Measurements from ENCODE around the gene SPON1. TPM values are rescaled to one million over a fixed set of nuclear protein-coding genes. Genes with fewer than 3 reads are reported as not detected.
A peak's percentile ranks its signal among the peaks of the same experiment; 100 is the strongest.

SPON1 gene
- total RNA-seq, 4 donors from 2014 or later: 8.0 to 16.1 (median 11.3) TPM

DNA sequence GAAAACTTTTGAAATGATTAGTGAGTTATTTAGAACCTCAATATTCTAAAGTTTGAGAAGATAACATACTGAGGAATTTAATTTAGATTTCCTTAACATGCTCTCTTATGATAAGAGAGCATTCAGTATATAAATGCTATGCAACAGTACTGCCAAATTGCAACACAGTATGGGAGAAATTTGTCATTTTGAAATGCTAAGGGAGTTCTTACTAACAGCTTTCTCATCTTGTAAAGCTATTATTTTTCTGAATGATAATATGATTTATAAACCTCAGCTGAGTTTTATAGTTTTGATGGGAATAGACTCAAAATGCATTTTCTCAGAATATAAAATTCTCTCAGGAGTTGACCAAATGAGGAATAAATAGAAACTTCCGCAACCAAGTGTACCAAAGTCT is 108.4 kb downstream of the SPON1 start:
- Histone ChIP-seq H3K4me3 (no peak overlapping the region), H3K27me3 (no peaks in the 10 kb centered on the region), H3K36me3 (no peaks in the 10 kb centered on the region), H3K27ac (no peak overlapping the region), H3K4me1 (no peaks in the 10 kb centered on the region), H3K9me3 (no peaks in the 10 kb centered on the region)
- no peak for TF ChIP-seq POLR2AphosphoS5 (IDR thresholded peaks at IDR 0.05)
- no peak for TF ChIP-seq CTCF (IDR thresholded peaks at IDR 0.05)
- TF ChIP-seq EP300 (IDR thresholded peaks at IDR 0.05): no peak
- TF ChIP-seq POLR2A (IDR thresholded peaks at IDR 0.05): no peak
- 93% methylated on average over 1 of the region's 1 CpG for WGBS
- no peak for DNase-seq (ENCODE audit: low spot score in 2 of 2)

- WGBS: 73% methylated on average over 1 of the region's 1 CpG
- peaks cover under 1% of the 10 kb centered on the region for H3K4me1 ChIP-seq
- no peaks in the 10 kb centered on the region for H3K27me3 ChIP-seq
- DNase-seq (ENCODE audit: low spot score in 2 of 2): peak in 1 of 2 donors; percentile 80
- H3K4me3 ChIP-seq: no peak overlapping the region
- H3K9me3 ChIP-seq: no peaks in the 10 kb centered on the region
- H3K27ac ChIP-seq: no peak overlapping the region
- TF ChIP-seq EP300 (IDR thresholded peaks at IDR 0.05) (no peak), POLR2A (IDR thresholded peaks at IDR 0.05) (no peak), POLR2AphosphoS5 (IDR thresholded peaks at IDR 0.05) (peak in 2 of 3 donors; percentile 18 to 72), CTCF (IDR thresholded peaks at IDR 0.05) (no peak)
- H3K36me3 ChIP-seq: no peaks in the 10 kb centered on the region
Observed at GRCh38 chr11:14073849-14074476, 111.4 kb downstream of the SPON1 start.

DNA sequence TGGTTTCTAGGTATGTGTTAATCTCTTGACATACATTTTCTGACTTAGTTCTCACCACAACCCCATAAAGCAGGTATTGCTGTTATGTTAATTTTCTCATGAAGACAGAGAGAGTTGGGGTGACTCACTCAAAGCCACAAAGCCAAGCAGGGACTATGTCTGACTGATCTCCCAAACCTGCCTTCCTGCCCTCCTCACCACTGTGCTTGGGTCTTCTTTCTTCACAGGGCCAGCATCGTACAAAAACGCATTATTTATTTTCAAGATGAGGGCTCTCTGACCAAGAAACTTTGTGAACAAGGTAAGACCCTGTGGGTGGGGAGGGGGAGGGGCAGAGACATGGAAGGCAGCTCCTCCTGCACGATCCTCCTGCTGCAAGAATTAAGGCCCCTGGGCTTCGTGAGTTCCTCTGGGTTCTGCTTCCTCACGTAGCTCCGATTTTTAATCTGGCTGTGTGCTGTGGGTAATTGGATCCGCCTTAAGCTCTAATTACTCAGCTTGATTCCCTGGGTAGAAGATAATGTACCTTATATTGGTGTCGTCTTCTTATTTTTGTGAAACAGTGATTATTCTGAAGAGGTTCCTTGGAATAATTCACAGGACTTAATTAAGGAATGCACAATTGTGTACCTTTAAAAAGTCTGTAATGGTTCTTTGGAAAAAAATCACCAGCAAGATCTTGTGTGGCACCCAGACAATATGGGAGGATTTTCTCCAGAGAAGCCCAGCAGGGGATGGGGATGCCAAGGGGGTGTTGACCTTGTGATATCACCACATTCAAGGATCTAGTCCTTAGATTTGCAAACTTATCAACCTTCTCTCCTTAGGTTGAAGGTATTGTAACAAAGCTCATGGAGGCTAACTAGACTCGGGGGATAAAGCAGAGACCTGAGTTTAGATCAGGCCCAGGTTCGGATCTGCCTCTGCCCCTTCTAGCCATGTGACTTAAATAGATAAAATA is 112.9 kb downstream of the SPON1 start:
- 84% methylated on average over 10 of the region's 10 CpGs for WGBS
- H3K27me3 ChIP-seq: no peaks in the 10 kb centered on the region
- H3K4me1 ChIP-seq: peaks cover 12% of the 10 kb centered on the region
- DNase-seq (ENCODE audit: low spot score in 2 of 2): no peak
- no peaks in the 10 kb centered on the region for H3K9me3 ChIP-seq
- TF ChIP-seq POLR2AphosphoS5 (IDR thresholded peaks at IDR 0.05): no peak
- TF ChIP-seq EP300 (IDR thresholded peaks at IDR 0.05): no peak
- no peak for TF ChIP-seq POLR2A (IDR thresholded peaks at IDR 0.05)
- no peak for TF ChIP-seq CTCF (IDR thresholded peaks at IDR 0.05)
- no peak overlapping the region for H3K4me3 ChIP-seq
- H3K36me3 ChIP-seq: no peaks in the 10 kb centered on the region
- H3K27ac ChIP-seq: no peak overlapping the region

DNA sequence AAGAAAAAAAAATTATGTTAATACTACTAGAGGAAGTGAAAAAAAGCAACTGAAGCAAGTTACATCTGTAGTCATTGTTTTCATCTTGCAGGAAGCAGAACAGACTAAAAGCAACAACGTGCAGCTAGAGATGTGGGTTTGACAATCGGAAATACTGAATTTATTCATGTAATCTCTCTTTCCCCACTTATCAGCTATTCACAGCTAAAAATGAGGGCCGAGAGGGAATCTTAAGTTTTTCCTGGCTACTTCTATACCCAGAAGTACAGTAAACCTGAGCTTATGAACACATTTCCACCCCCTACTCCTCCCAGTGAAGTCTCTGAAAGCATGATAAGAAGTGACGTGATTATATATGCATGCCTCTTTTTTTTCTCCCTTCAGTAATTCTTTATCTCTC is 116.5 kb downstream of the SPON1 start:
- no peak for DNase-seq (ENCODE audit: low spot score in 2 of 2)
- no peaks in the 10 kb centered on the region for H3K36me3 ChIP-seq

More for the DNA sequence above, 116.5 kb downstream of the SPON1 start:
- H3K9me3 ChIP-seq: no peaks in the 10 kb centered on the region
- TF ChIP-seq POLR2A (IDR thresholded peaks at IDR 0.05) (no peak), CTCF (IDR thresholded peaks at IDR 0.05) (no peak), POLR2AphosphoS5 (IDR thresholded peaks at IDR 0.05) (no peak), EP300 (IDR thresholded peaks at IDR 0.05) (no peak)
- peaks cover 23% of the 10 kb centered on the region for H3K4me1 ChIP-seq
- H3K27me3 ChIP-seq: no peaks in the 10 kb centered on the region
- no peak overlapping the region for H3K4me3 ChIP-seq
- no peak overlapping the region for H3K27ac ChIP-seq
- 51% methylated on average over 4 of the region's 4 CpGs for WGBS

Measured in suprapubic skin (tissue), 4 donors.